Heart left ventricle (tissue), 13 donors: ENCODE data around the gene PRDM16.

Experiments used
- POLR2A ChIP-seq, 2 donors: fragments of 450-650 bp; IDR thresholded peaks; one replicate each; pipeline ENCODE4 v1.6.1; 2017; ENCODE audit warnings: antibody characterized with exemption in 2 of 2, mild to moderate bottlenecking in 2 of 2, moderate library complexity in 2 of 2
- TF ChIP-seq, protein P1 (sequence below), 12 donors: fragments of 200-600 bp; sonication (generic) in 4 of 12; IDR thresholded peaks; one replicate each; pipeline versions ENCODE4 v1.5.0 to v1.8.0; 2018 to 2022; ENCODE audit warnings: antibody characterized with exemption in 12 of 12, mild to moderate bottlenecking in 5 of 12
- donor health status: ischemic (EF 13 %, LVEDD 7.1; RV severe dilation, severe dysfunction).
- donor health status: DM: no; HTN: yes; CAD: no.
- donor health status: DM: no; HTN: no; CAD: no.
- donor health status: ischemic (EF 25% LVEDD 6.9; RV normal size, moderate dysfunction).
- donor health status: ischemic (EF 25% LVEDD 5.7; RV mildly dilated, moderate dysfunction).
- donor health status: ischemic (EF 35%, LVEDD 5.7; RV mildly dilated, moderate dysfunction).
- donor health status: nonischemic (EF 11% LVEDD 7.7; RV severe dilation, severe dysfunction).
- donor health status: DM: yes; HTN: yes; CAD: no.
- donor health status: PGD.
- donor health status: ischemic (EF 29% LVEDD 5.4; RV normal size, mild dysfunction).
- donor health status: nonischemic (EF 23%, LVEDD 6.1; RV moderate dilation, normal function).

DNA sequence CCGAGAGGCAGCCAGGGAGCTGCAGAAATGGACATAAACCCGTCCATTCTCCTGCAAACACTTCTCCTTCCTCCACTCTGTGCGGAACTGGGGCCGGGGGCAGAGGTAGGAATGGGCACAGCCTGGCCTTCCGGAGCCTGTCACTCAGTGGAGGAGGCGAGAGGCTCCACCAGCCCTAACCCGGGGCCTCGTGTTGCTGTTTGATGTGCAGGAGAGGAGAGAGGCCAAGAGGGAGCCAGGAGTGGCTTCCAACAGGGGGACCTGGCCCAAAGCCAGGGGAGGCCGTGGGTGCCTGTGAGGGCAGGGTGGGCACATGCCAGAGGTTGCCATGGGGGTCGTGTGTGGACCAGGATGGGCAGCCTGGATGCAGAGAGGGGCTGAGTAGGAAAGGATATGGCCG is 227.3 kb downstream of the PRDM16 start:
- TF ChIP-seq, protein P1, sequence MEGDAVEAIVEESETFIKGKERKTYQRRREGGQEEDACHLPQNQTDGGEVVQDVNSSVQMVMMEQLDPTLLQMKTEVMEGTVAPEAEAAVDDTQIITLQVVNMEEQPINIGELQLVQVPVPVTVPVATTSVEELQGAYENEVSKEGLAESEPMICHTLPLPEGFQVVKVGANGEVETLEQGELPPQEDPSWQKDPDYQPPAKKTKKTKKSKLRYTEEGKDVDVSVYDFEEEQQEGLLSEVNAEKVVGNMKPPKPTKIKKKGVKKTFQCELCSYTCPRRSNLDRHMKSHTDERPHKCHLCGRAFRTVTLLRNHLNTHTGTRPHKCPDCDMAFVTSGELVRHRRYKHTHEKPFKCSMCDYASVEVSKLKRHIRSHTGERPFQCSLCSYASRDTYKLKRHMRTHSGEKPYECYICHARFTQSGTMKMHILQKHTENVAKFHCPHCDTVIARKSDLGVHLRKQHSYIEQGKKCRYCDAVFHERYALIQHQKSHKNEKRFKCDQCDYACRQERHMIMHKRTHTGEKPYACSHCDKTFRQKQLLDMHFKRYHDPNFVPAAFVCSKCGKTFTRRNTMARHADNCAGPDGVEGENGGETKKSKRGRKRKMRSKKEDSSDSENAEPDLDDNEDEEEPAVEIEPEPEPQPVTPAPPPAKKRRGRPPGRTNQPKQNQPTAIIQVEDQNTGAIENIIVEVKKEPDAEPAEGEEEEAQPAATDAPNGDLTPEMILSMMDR (IDR thresholded peaks at IDR 0.05): no peak
- no peak for TF ChIP-seq POLR2A (IDR thresholded peaks at IDR 0.05)
